SK-N-SH treated with all-trans-retinoic acid at 6 μM for 48 hours (cell line): ENCODE measurements around the gene NIPBL.

Experiments
- ATAC-seq: fragments of 200-7000 bp; cut with Tn5 transposase; 3 replicates; pipeline ENCODE4 v1.9.1; 2020; ENCODE audit warnings: mild to moderate bottlenecking, moderate library complexity
- BACH2 ChIP-seq: fragments of 250-450 bp; sonication (Bioruptor Pico); IDR thresholded peaks from 2 replicates; pipeline ENCODE4 v1.9.0; 2021; ENCODE audit warnings: mild to moderate bottlenecking, borderline replicate concordance
- CSDC2 ChIP-seq: fragments of 250-450 bp; sonication (Bioruptor Pico); IDR thresholded peaks from 2 replicates; pipeline ENCODE4 v1.5.0; 2020; ENCODE audit warnings: mild to moderate bottlenecking, moderate library complexity
- ESRRG ChIP-seq: fragments of 250-450 bp; sonication (Bioruptor Pico); IDR thresholded peaks from 2 replicates; pipeline ENCODE4 v1.6.1; 2021; ENCODE audit warnings: mild to moderate bottlenecking
- ISL1 ChIP-seq: fragments of 250-450 bp; sonication (Bioruptor Pico); IDR thresholded peaks from 2 replicates; pipeline ENCODE4 v2.1.2; 2022; ENCODE audit warnings: mild to moderate bottlenecking, moderate library complexity
- OSR1 ChIP-seq: fragments of 250-450 bp; sonication (Bioruptor Pico); IDR thresholded peaks from 2 replicates; pipeline ENCODE4 v1.8.0; 2022; ENCODE audit warnings: moderate library complexity, mild to moderate bottlenecking, inconsistent platforms
- RARB ChIP-seq: fragments of 250-450 bp; sonication (Bioruptor Pico); IDR thresholded peaks from 2 replicates; pipeline ENCODE4 v1.8.0; 2021; ENCODE audit warnings: mild to moderate bottlenecking, moderate library complexity
- SNAI2 ChIP-seq: fragments of 250-450 bp; sonication (Bioruptor Pico); IDR thresholded peaks from 2 replicates; pipeline ENCODE4 v1.5.0; 2020; ENCODE audit warnings: mild to moderate bottlenecking, moderate library complexity
- TCF4 ChIP-seq: fragments of 250-450 bp; sonication (Bioruptor Pico); IDR thresholded peaks from 2 replicates; pipeline ENCODE4 v1.8.0; 2021; ENCODE audit warnings: mild to moderate bottlenecking, moderate library complexity, borderline replicate concordance
- TOX ChIP-seq: fragments of 250-450 bp; sonication (Bioruptor Pico); IDR thresholded peaks from 2 replicates; pipeline ENCODE4 v1.8.0; 2021; ENCODE audit warnings: mild to moderate bottlenecking, moderate library complexity, borderline replicate concordance
- ZC3H10 ChIP-seq: fragments of 250-450 bp; sonication (Bioruptor Pico); IDR thresholded peaks from 2 replicates; pipeline ENCODE4 v1.5.1; 2021; ENCODE audit warnings: mild to moderate bottlenecking, moderate library complexity
- ZNF565 ChIP-seq: fragments of 450-650 bp; formaldehyde crosslinking; conservative IDR thresholded peaks from 2 replicates; pipeline ENCODE4 v1.5.0; 2020; ENCODE audit warnings: low read depth, mild to moderate bottlenecking, moderate library complexity
- ZNF70 ChIP-seq: fragments of 450-650 bp; formaldehyde crosslinking; IDR thresholded peaks from 2 replicates; pipeline ENCODE4 v1.5.0; 2020; ENCODE audit warnings: mild to moderate bottlenecking, moderate library complexity
- ZNF8 ChIP-seq: fragments of 450-650 bp; formaldehyde crosslinking; IDR thresholded peaks from 2 replicates; pipeline ENCODE4 v1.5.0; 2020; ENCODE audit warnings: mild to moderate bottlenecking, moderate library complexity
- TF ChIP-seq, protein P1 (sequence below): fragments of 250-450 bp; sonication (Bioruptor Pico); IDR thresholded peaks from 2 replicates; pipeline ENCODE4 v1.5.0; 2020; ENCODE audit warnings: mild to moderate bottlenecking, moderate library complexity
- TF ChIP-seq, protein P2 (sequence below): fragments of 250-450 bp; sonication (Bioruptor Pico); IDR thresholded peaks from 2 replicates; pipeline ENCODE4 v1.8.0; 2020; ENCODE audit warnings: mild to moderate bottlenecking, moderate library complexity, borderline replicate concordance
- TF ChIP-seq, protein P3 (sequence below): fragments of 250-450 bp; sonication (Bioruptor Pico); IDR thresholded peaks from 2 replicates; pipeline ENCODE4 v1.5.1; 2020; ENCODE audit warnings: low read depth, mild to moderate bottlenecking, moderate library complexity
- TF ChIP-seq, protein P4 (sequence below): fragments of 250-450 bp; sonication (Bioruptor Pico); IDR thresholded peaks from 2 replicates; pipeline ENCODE4 v1.8.0; 2021; ENCODE audit warnings: low read depth, mild to moderate bottlenecking, moderate library complexity, borderline replicate concordance
- TF ChIP-seq, protein P5 (sequence below): fragments of 250-450 bp; sonication (Bioruptor Pico); IDR thresholded peaks from 2 replicates; pipeline ENCODE4 v1.5.1; 2021; ENCODE audit warnings: mild to moderate bottlenecking, moderate library complexity

NIPBL gene

DNA sequence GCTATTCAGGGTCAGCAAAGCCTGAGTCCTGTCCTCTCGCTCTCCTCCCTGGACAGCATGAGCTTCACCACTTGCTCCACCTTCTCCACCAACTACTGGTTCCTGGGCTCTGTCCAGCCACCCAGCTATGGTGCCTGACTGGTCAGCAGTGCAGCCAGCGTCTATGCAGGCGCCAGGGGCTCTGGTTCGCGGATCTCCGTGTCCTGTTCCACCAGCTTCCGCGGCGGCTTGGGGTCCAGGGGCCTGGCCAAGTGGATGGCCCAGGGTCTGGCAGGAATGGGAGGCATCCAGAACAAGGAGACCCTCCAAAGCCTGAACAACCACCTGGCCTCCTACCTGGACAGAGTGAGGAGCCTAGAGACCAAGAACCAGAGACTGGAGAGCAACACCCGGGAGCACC is 8.6 kb downstream of the NIPBL start:
- ATAC-seq, result no peak
- TF ChIP-seq, protein P1, sequence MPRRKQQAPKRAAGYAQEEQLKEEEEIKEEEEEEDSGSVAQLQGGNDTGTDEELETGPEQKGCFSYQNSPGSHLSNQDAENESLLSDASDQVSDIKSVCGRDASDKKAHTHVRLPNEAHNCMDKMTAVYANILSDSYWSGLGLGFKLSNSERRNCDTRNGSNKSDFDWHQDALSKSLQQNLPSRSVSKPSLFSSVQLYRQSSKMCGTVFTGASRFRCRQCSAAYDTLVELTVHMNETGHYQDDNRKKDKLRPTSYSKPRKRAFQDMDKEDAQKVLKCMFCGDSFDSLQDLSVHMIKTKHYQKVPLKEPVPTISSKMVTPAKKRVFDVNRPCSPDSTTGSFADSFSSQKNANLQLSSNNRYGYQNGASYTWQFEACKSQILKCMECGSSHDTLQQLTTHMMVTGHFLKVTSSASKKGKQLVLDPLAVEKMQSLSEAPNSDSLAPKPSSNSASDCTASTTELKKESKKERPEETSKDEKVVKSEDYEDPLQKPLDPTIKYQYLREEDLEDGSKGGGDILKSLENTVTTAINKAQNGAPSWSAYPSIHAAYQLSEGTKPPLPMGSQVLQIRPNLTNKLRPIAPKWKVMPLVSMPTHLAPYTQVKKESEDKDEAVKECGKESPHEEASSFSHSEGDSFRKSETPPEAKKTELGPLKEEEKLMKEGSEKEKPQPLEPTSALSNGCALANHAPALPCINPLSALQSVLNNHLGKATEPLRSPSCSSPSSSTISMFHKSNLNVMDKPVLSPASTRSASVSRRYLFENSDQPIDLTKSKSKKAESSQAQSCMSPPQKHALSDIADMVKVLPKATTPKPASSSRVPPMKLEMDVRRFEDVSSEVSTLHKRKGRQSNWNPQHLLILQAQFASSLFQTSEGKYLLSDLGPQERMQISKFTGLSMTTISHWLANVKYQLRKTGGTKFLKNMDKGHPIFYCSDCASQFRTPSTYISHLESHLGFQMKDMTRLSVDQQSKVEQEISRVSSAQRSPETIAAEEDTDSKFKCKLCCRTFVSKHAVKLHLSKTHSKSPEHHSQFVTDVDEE (CRISPR knock-in tag), result no peak
- TF ChIP-seq SNAI2 (CRISPR knock-in tag) (no peak), ZNF70 (no peak), ESRRG (CRISPR knock-in tag) (no peak), TOX (CRISPR knock-in tag) (no peak), BACH2 (CRISPR knock-in tag) (no peak), ZNF565 (CRISPR knock-in tag) (no peak), OSR1 (CRISPR knock-in tag) (no peak)
- TF ChIP-seq, protein P2, sequence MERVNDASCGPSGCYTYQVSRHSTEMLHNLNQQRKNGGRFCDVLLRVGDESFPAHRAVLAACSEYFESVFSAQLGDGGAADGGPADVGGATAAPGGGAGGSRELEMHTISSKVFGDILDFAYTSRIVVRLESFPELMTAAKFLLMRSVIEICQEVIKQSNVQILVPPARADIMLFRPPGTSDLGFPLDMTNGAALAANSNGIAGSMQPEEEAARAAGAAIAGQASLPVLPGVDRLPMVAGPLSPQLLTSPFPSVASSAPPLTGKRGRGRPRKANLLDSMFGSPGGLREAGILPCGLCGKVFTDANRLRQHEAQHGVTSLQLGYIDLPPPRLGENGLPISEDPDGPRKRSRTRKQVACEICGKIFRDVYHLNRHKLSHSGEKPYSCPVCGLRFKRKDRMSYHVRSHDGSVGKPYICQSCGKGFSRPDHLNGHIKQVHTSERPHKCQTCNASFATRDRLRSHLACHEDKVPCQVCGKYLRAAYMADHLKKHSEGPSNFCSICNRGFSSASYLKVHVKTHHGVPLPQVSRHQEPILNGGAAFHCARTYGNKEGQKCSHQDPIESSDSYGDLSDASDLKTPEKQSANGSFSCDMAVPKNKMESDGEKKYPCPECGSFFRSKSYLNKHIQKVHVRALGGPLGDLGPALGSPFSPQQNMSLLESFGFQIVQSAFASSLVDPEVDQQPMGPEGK (CRISPR knock-in tag), result no peak
- TF ChIP-seq, protein P3, sequence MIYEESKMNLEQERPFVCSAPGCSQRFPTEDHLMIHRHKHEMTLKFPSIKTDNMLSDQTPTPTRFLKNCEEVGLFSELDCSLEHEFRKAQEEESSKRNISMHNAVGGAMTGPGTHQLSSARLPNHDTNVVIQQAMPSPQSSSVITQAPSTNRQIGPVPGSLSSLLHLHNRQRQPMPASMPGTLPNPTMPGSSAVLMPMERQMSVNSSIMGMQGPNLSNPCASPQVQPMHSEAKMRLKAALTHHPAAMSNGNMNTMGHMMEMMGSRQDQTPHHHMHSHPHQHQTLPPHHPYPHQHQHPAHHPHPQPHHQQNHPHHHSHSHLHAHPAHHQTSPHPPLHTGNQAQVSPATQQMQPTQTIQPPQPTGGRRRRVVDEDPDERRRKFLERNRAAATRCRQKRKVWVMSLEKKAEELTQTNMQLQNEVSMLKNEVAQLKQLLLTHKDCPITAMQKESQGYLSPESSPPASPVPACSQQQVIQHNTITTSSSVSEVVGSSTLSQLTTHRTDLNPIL (CRISPR knock-in tag), result no peak

DNA sequence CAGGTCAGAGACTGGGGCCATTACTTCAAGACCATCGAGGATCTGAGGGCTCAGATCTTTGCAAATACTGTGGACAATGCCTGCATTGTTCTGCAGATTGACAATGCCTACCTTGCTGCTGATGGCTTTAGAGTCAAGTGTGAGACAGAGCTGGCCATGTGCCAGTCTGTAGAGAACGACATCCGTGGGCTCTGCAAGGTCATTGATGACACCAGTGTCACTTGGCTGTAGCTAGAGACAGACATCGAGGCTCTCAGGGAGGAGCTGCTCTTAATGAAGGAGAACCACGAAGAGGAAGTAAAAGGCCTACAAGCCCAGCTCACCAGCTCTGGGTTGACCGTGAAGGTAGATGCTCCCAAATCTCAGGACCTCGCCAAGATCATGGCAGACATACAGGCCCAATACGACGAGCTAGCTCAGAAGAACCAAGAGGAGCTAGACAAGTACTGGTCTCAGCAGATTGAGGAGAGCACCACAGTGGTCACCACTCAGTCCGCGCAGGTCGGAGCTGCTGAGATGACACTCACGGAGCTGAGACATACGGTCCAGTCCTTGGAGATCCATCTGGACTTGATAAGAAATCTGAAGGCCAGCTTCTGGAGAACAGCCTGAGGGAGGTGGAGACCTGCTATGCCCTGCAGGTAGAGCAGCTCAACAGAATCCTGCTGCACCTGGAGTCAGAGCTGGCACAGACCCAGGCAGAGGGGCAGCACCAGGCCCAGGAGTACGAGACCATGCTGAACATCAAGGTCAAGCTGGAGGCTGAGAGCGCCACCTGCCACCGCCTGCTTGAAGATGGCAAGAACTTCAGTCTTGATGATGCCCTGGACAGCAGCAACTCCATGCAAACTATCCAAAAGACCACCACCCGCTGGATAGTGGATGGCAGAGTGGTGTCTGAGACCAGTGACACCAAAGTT is 9.3 kb downstream of the NIPBL start:
- no peak for ATAC-seq

DNA sequence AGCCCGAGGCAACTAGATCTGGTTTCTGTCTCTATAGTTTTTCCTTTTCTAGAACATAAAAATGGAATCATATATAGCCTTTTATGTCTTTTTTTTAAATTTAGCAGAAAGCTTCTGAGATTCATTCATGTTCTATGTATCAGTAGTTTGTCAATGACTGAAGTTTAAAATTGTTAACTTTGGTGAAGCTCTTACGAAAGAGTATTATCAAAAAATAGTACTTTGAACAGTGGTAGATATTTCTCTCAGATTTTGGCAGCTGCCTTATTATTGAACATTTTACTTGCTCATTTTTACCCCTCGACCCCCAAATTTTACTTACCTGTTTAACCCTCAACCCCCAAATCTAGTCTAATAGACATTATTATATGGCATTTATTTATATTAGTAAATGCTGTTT is 10.2 kb downstream of the NIPBL start:
- ATAC-seq, result no peak
- TF ChIP-seq, protein P4, sequence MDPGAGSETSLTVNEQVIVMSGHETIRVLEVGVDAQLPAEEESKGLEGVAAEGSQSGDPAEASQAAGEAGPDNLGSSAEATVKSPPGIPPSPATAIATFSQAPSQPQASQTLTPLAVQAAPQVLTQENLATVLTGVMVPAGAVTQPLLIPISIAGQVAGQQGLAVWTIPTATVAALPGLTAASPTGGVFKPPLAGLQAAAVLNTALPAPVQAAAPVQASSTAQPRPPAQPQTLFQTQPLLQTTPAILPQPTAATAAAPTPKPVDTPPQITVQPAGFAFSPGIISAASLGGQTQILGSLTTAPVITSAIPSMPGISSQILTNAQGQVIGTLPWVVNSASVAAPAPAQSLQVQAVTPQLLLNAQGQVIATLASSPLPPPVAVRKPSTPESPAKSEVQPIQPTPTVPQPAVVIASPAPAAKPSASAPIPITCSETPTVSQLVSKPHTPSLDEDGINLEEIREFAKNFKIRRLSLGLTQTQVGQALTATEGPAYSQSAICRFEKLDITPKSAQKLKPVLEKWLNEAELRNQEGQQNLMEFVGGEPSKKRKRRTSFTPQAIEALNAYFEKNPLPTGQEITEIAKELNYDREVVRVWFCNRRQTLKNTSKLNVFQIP (CRISPR knock-in tag), result no peak
- TF ChIP-seq, protein P3 (CRISPR knock-in tag), result no peak
- TF ChIP-seq ISL1 (CRISPR knock-in tag) (no peak), ZNF70 (no peak), ZNF8 (no peak), ZC3H10 (CRISPR knock-in tag) (no peak), TCF4 (CRISPR knock-in tag) (no peak), ZNF565 (CRISPR knock-in tag) (no peak)
- TF ChIP-seq, protein P5, sequence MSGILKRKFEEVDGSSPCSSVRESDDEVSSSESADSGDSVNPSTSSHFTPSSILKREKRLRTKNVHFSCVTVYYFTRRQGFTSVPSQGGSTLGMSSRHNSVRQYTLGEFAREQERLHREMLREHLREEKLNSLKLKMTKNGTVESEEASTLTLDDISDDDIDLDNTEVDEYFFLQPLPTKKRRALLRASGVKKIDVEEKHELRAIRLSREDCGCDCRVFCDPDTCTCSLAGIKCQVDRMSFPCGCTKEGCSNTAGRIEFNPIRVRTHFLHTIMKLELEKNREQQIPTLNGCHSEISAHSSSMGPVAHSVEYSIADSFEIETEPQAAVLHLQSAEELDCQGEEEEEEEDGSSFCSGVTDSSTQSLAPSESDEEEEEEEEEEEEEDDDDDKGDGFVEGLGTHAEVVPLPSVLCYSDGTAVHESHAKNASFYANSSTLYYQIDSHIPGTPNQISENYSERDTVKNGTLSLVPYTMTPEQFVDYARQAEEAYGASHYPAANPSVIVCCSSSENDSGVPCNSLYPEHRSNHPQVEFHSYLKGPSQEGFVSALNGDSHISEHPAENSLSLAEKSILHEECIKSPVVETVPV, result no peak

More for the DNA sequence above, 9.3 kb downstream of the NIPBL start:
- no peak for TF ChIP-seq ZNF8
- TF ChIP-seq ISL1 (CRISPR knock-in tag), result no peak
- no peak for TF ChIP-seq SNAI2 (CRISPR knock-in tag)
- TF ChIP-seq OSR1 (CRISPR knock-in tag), result no peak
- TF ChIP-seq RARB (CRISPR knock-in tag), result no peak
- no peak for TF ChIP-seq CSDC2 (CRISPR knock-in tag)
- TF ChIP-seq, protein P3 (CRISPR knock-in tag), result no peak
- TF ChIP-seq, protein P2 (CRISPR knock-in tag), result no peak
